ENCODE data around the gene ARID2. TPM values are rescaled to one million over a fixed set of nuclear protein-coding genes. Genes with fewer than 3 reads are reported as not detected.

The ARID2 gene
- total and polyA plus RNA-seq, 2 donors (not counting 1 experiment from before 2014, with no cell fraction given) = 5.0 to 49.2 TPM

DNA sequence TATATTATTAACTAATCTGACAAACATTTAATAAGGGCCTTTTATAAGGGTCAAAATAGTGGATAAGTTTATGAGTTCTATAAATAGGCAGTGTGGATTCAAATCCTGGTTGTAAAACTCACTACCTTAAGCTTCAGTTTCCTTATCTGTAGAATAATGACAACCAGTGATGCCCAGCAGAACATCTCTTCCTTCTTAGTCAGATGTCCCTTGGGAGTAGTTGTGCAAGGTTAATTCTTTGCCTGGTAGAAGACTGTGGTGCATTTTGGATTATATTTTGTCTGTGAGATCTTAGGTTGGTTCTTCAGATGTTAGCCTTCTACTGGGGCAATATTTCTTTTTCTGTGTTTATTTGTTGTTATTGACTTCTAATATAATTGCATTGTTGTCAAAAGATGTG is 59.5 kb downstream of the ARID2 start:
- peaks cover 0 to 4% of the 10 kb centered on the region in 2 experiments for H3K36me3 ChIP-seq (replicated peaks in 1 of 2; ENCODE audit: control extremely low read depth in 1 of 2, control insufficient read depth in 1 of 2, extremely low read depth in 1 of 2, insufficient read depth in 2 of 2, low read length in 1 of 2)
- intact Hi-C loops (cut with micrococcal nuclease) = no loop called here
- no peak overlapping the region for H3K4me3 Mint-ChIP-seq
- POLR2A ChIA-PET = no interaction called here
- H3K9me3 ChIP-seq (ENCODE audit: control extremely low read depth in 1 of 3, control insufficient read depth in 2 of 3, insufficient read depth in 1 of 3, low read length in 2 of 3) = no peaks in the 10 kb centered on the region
- H3K4me2 ChIP-seq (replicated peaks; ENCODE audit: low read depth, low read length, poor library complexity, severe bottlenecking) = peak overlapping the region; percentile 1
- no peak overlapping the region for H3K27ac ChIP-seq (ENCODE audit: low read length in 2 of 2)
- H3K27me3 Mint-ChIP-seq = no peaks in the 10 kb centered on the region
- H3K4me1 Mint-ChIP-seq = peaks cover 22% of the 10 kb centered on the region
- H4K20me1 ChIP-seq (ENCODE audit: control insufficient read depth, insufficient read depth, low read length, poor library complexity, severe bottlenecking) = peaks cover 9% of the 10 kb centered on the region
- no peak overlapping the region for H3K27ac Mint-ChIP-seq
- DNase-seq = peak; percentile 21
- CTCF ChIA-PET = interaction anchor here (1.5 kb wide), 1 partner anchor 12 kb away, joined by 3 read pairs; no protein-coding TSS in a partner anchor
- no peak overlapping the region for H3K4me3 ChIP-seq (ENCODE audit: control extremely low read depth in 1 of 5, extremely low read depth in 1 of 5, insufficient read depth in 1 of 5, low read depth in 2 of 5, low read length in 4 of 5)
- TF ChIP-seq, protein P1, sequence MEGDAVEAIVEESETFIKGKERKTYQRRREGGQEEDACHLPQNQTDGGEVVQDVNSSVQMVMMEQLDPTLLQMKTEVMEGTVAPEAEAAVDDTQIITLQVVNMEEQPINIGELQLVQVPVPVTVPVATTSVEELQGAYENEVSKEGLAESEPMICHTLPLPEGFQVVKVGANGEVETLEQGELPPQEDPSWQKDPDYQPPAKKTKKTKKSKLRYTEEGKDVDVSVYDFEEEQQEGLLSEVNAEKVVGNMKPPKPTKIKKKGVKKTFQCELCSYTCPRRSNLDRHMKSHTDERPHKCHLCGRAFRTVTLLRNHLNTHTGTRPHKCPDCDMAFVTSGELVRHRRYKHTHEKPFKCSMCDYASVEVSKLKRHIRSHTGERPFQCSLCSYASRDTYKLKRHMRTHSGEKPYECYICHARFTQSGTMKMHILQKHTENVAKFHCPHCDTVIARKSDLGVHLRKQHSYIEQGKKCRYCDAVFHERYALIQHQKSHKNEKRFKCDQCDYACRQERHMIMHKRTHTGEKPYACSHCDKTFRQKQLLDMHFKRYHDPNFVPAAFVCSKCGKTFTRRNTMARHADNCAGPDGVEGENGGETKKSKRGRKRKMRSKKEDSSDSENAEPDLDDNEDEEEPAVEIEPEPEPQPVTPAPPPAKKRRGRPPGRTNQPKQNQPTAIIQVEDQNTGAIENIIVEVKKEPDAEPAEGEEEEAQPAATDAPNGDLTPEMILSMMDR (IDR thresholded peaks at IDR 0.05) = no peak
- TF ChIP-seq EZH2 (IDR thresholded peaks at IDR 0.05; ENCODE audit: borderline replicate concordance, insufficient read depth, low read depth, low read length, poor library complexity, severe bottlenecking) = no peak
- H3K4me1 ChIP-seq (ENCODE audit: control insufficient read depth in 2 of 2, insufficient read depth in 2 of 2, low read length in 2 of 2) = peaks cover 0 to 4% of the 10 kb centered on the region in 2 donors
- no peaks in the 10 kb centered on the region for H3K27me3 ChIP-seq (replicated peaks in 1 of 4; ENCODE audit: control extremely low read depth in 1 of 4, control insufficient read depth in 3 of 4, insufficient read depth in 4 of 4, low read length in 3 of 4)
- no peak overlapping the region for H3K9ac ChIP-seq (ENCODE audit: low read length)
- H3K9me3 Mint-ChIP-seq (ENCODE audit: insufficient read depth) = no peaks in the 10 kb centered on the region
- peaks cover 24% of the 10 kb centered on the region for H3K79me2 ChIP-seq (ENCODE audit: control insufficient read depth, insufficient read depth, low read length)
- no peak overlapping the region for H2AFZ ChIP-seq (ENCODE audit: insufficient read depth, low read depth, low read length, poor library complexity, severe bottlenecking)
- peak; percentile 45 for ATAC-seq (ENCODE audit: low read depth)

DNA sequence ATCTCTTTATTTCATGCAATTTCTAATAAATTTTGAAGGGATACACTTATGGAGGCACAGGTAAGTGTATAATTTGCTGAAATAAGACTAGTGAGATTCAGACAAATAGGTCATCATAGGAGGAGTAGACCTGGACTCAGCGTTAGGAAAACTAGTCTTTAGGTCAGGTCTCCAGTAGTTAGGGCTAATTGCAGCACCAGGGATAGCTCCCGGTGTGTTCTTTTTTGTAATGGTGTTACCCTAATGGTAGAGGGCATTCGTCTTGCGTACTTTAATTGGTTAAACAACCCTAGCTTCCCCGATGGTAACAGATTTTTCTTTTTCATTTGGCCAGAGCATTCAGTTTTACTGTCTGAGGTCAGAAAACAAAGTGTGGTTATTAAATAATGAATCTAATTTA is 64.9 kb downstream of the ARID2 start:
- Histone ChIP-seq H3K4me1 (ENCODE audit: control insufficient read depth in 2 of 2, insufficient read depth in 2 of 2, low read length in 2 of 2) (no peaks in the 10 kb centered on the region), H3K27ac (ENCODE audit: low read length in 2 of 2) (no peak overlapping the region), H4K20me1 (ENCODE audit: control insufficient read depth, insufficient read depth, low read length, poor library complexity, severe bottlenecking) (peaks cover 4% of the 10 kb centered on the region), H3K36me3 (replicated peaks in 1 of 2; ENCODE audit: control extremely low read depth in 1 of 2, control insufficient read depth in 1 of 2, extremely low read depth in 1 of 2, insufficient read depth in 2 of 2, low read length in 1 of 2) (peaks cover 0 to 3% of the 10 kb centered on the region in 2 experiments), H2AFZ (ENCODE audit: insufficient read depth, low read depth, low read length, poor library complexity, severe bottlenecking) (no peak overlapping the region), H3K9ac (ENCODE audit: low read length) (no peak overlapping the region), H3K9me3 (ENCODE audit: control extremely low read depth in 1 of 3, control insufficient read depth in 2 of 3, insufficient read depth in 1 of 3, low read length in 2 of 3) (peaks cover 0 to 2% (median 0%) of the 10 kb centered on the region in 3 donors), H3K4me2 (replicated peaks; ENCODE audit: low read depth, low read length, poor library complexity, severe bottlenecking) (no peak overlapping the region), H3K79me2 (ENCODE audit: control insufficient read depth, insufficient read depth, low read length) (peaks cover 32% of the 10 kb centered on the region), H3K27me3 (replicated peaks in 1 of 4; ENCODE audit: control extremely low read depth in 1 of 4, control insufficient read depth in 3 of 4, insufficient read depth in 4 of 4, low read length in 3 of 4) (no peaks in the 10 kb centered on the region), H3K4me3 (ENCODE audit: control extremely low read depth in 1 of 5, extremely low read depth in 1 of 5, insufficient read depth in 1 of 5, low read depth in 2 of 5, low read length in 4 of 5) (no peak overlapping the region)
- no peak for ATAC-seq (ENCODE audit: low read depth)
- CTCF ChIA-PET = interaction anchor here (0.5 kb wide), 1 partner anchor 28 kb away, joined by 3 read pairs; no protein-coding TSS in a partner anchor
- no peak for TF ChIP-seq EZH2 (IDR thresholded peaks at IDR 0.05; ENCODE audit: borderline replicate concordance, insufficient read depth, low read depth, low read length, poor library complexity, severe bottlenecking)
- TF ChIP-seq, protein P1 (IDR thresholded peaks at IDR 0.05) = no peak
- Mint-ChIP-seq H3K4me3 (no peak overlapping the region), H3K9me3 (ENCODE audit: insufficient read depth) (no peaks in the 10 kb centered on the region), H3K4me1 (peaks cover 8% of the 10 kb centered on the region), H3K27ac (no peak overlapping the region), H3K27me3 (no peaks in the 10 kb centered on the region)
- POLR2A ChIA-PET = no interaction called here
- DNase-seq = no peak
- 100% methylated on average over 2 of the region's 5 CpGs for whole genome bisulfite sequencing (ENCODE audit: insufficient coverage)
- intact Hi-C loops (cut with micrococcal nuclease) = no loop called here

All from B cell (primary cell).